Activated CD8-positive, alpha-beta memory T cell treated with anti-CD3 and anti-CD28 coated beads for 36 hours (primary cell): ENCODE data around the gene C1QTNF3. TPM values are rescaled to one million over a fixed set of nuclear protein-coding genes. Genes with fewer than 3 reads are reported as not detected.

Experiments used
- CTCF ChIA-PET: fragments of 350-600 bp; sonication (Branson Sonifier 250); formaldehyde crosslinking; loops from one replicate; lab custom pipeline; 2021; ENCODE audit warnings: antibody characterized with exemption; lab: Charles Lee
- POLR2A ChIA-PET: fragments of 350-600 bp; sonication (Branson Sonifier 250); formaldehyde crosslinking; loops from one replicate; lab custom pipeline; 2021; ENCODE audit warnings: antibody characterized with exemption; lab: Charles Lee
- total RNA-seq, 2 experiments: library from RNA; stranded (reverse); gene quantifications; one replicate each; pipeline ENCODE4 v1.2.3, GENCODE V29; 2021

C1QTNF3 gene
- total RNA-seq, 2 experiments from 2014 or later: 0.92 to 1.3 TPM

GRCh38 chr5:34007201-34007620, 35.8 kb downstream of the C1QTNF3 start:
- POLR2A ChIA-PET: no interaction called here
- CTCF ChIA-PET: no interaction called here

- CTCF ChIA-PET: no interaction called here
- POLR2A ChIA-PET: no interaction called here
Measured at GRCh38 chr5:34005681-34006080, 37.3 kb downstream of the C1QTNF3 start.

- CTCF ChIA-PET: no interaction called here
- POLR2A ChIA-PET: no interaction called here
Measured at GRCh38 chr5:34005211-34005610, 37.8 kb downstream of the C1QTNF3 start.

- POLR2A ChIA-PET: no interaction called here
- CTCF ChIA-PET: no interaction called here
Measured at GRCh38 chr5:34003941-34004340, 39.1 kb downstream of the C1QTNF3 start.

GRCh38 chr5:34002629-34003328, 40.2 kb downstream of the C1QTNF3 start:
- ChIA-PET CTCF (no interaction called here), POLR2A (no interaction called here)

GRCh38 chr5:34001241-34001841, 41.7 kb downstream of the C1QTNF3 start:
- ChIA-PET CTCF (no interaction called here), POLR2A (no interaction called here)

- CTCF ChIA-PET: interaction anchor here (1.1 kb wide), 1 partner anchor 17 kb away, joined by 3 read pairs; no protein-coding TSS in a partner anchor
- POLR2A ChIA-PET: no interaction called here
Measured at GRCh38 chr5:33999978-34000377, 43.0 kb downstream of the C1QTNF3 start.

- ChIA-PET POLR2A (no interaction called here), CTCF (interaction anchor here (0.6 to 1.7 kb wide), 6 partner anchors 11 to 356 kb away, joined by 3 to 5 read pairs (median 4); no protein-coding TSS in a partner anchor)
Measured at GRCh38 chr5:33997331-33997983, 45.6 kb downstream of the C1QTNF3 start.

- POLR2A ChIA-PET: no interaction called here
- CTCF ChIA-PET: interaction anchor here (0.8 to 1.6 kb wide), 3 partner anchors 12 to 42 kb away, joined by 3 read pairs; partner anchors contain the start of gene AMACR
Measured at GRCh38 chr5:33995865-33996264, 47.1 kb downstream of the C1QTNF3 start.

GRCh38 chr5:33994845-33995244, 48.2 kb downstream of the C1QTNF3 start:
- ChIA-PET CTCF (no interaction called here), POLR2A (no interaction called here)

GRCh38 chr5:33992864-33993263, 50.1 kb downstream of the C1QTNF3 start:
- CTCF ChIA-PET: no interaction called here
- POLR2A ChIA-PET: no interaction called here

- POLR2A ChIA-PET: no interaction called here
Measured at GRCh38 chr5:33985447-33985846, 57.6 kb downstream of the C1QTNF3 start.

GRCh38 chr5:33984671-33985124, 58.3 kb downstream of the C1QTNF3 start, which contains the start of gene SLC45A2:
Gene SLC45A2 (minus strand): TSS chr5:33984693. CDS start chr5:33984583, 110 bp downstream.
- CTCF ChIA-PET: no interaction called here
- POLR2A ChIA-PET: no interaction called here

More at GRCh38 chr5:33985447-33985846, 57.6 kb downstream of the C1QTNF3 start:
- CTCF ChIA-PET: no interaction called here

- ChIA-PET CTCF (no interaction called here), POLR2A (no interaction called here)
Measured at GRCh38 chr5:33984178-33984577, 58.8 kb downstream of the C1QTNF3 start.

- ChIA-PET POLR2A (no interaction called here), CTCF (no interaction called here)
Measured at GRCh38 chr5:33981408-33982162, 61.4 kb downstream of the C1QTNF3 start.

GRCh38 chr5:33980030-33980429, 63.0 kb downstream of the C1QTNF3 start:
- CTCF ChIA-PET: interaction anchor here (1.2 kb wide), 1 partner anchor 17 kb away, joined by 3 read pairs; no protein-coding TSS in a partner anchor
- POLR2A ChIA-PET: no interaction called here

- POLR2A ChIA-PET: no interaction called here
- CTCF ChIA-PET: interaction anchor here (0.9 kb wide), 1 partner anchor 20 kb away, joined by 4 read pairs; no protein-coding TSS in a partner anchor
Measured at GRCh38 chr5:33978306-33978705, 64.7 kb downstream of the C1QTNF3 start.

GRCh38 chr5:33976307-33976706, 66.7 kb downstream of the C1QTNF3 start:
- ChIA-PET POLR2A (no interaction called here), CTCF (no interaction called here)

GRCh38 chr5:33975852-33976251, 67.2 kb downstream of the C1QTNF3 start:
- CTCF ChIA-PET: no interaction called here
- POLR2A ChIA-PET: no interaction called here
